Ascending aorta (tissue), 2 donors: ENCODE data around the gene SLC38A5. TPM values are rescaled to one million over a fixed set of nuclear protein-coding genes. Genes with fewer than 3 reads are reported as not detected.
A peak's percentile ranks its signal among the peaks of the same experiment; 100 is the strongest.

Source experiments
- DNase-seq, 2 donors: peaks; one replicate each; pipeline ENCODE4 v3.0.0-alpha.2; 2019; ENCODE audit warnings: low spot score in 2 of 2
- H3K27ac ChIP-seq, 2 donors: fragments of 200-600 bp; sonication (generic); one replicate each; pipeline ENCODE4 v1.5.1; 2016 to 2017; ENCODE audit warnings: mild to moderate bottlenecking in 1 of 2
- H3K27me3 ChIP-seq: fragments of 200-600 bp; sonication (generic); one replicate; pipeline ENCODE4 v1.5.1; 2017
- H3K36me3 ChIP-seq, 2 donors: fragments of 200-600 bp; sonication (generic); one replicate each; pipeline ENCODE4 v1.5.1; 2016
- H3K4me1 ChIP-seq, 2 donors: fragments of 200-600 bp; sonication (generic); one replicate each; pipeline ENCODE4 v1.5.1; 2016 to 2017; ENCODE audit warnings: mild to moderate bottlenecking in 1 of 2
- H3K4me3 ChIP-seq, 2 donors: fragments of 200-600 bp; sonication (generic); one replicate each; pipeline ENCODE4 v1.5.1; 2016 to 2017; ENCODE audit warnings: mild to moderate bottlenecking in 1 of 2
- H3K9me3 ChIP-seq, 2 donors: fragments of 200-600 bp; sonication (generic); one replicate each; pipeline ENCODE4 v1.5.1; 2016
- CTCF ChIP-seq, 3 experiments: fragments of 200-600 bp in 2 of 3; fragments of 450-650 bp in 1 of 3; sonication (generic) in 2 of 3; IDR thresholded peaks; one replicate each; pipeline ENCODE4 v1.5.1; 2016 to 2019; ENCODE audit warnings: antibody characterized with exemption in 3 of 3, mild to moderate bottlenecking in 1 of 3, moderate library complexity in 1 of 3
- intact Hi-C: fragments of 100-400 bp; cut with DNase I; formaldehyde crosslinking; loops from one replicate; pipeline ENCODE4 v1.15.1; 2023
- total RNA-seq: library from RNA; depleted of rRNA; stranded (reverse); fragments of >200 nt; gene quantifications from one replicate; pipeline ENCODE4 v1.1.0, GENCODE V29; 2016

Gene SLC38A5
- total RNA-seq, 1 donor from 2014 or later: 39.6 TPM

DNA sequence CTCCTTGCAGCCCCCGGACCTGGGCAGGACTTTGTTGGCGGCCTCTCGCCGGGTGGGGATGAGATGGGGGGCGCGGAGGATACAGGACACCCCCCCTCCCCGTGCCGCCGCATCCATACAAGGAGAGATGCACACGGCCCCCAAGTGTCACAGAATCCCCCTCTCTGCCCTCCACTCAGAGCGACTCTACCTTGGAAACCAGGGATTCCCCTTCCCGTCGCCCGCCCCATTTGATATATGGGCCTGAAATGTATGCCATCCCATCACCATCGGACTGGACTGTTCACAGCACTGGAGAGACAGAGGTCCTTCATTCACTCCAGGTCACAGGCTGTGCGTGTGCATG is 39.2 kb upstream of the SLC38A5 start:
- peaks cover 0 to 3% of the 10 kb centered on the region in 2 donors for H3K4me1 ChIP-seq
- H3K27me3 ChIP-seq: no peaks in the 10 kb centered on the region
- no peaks in the 10 kb centered on the region for H3K9me3 ChIP-seq
- no peak for DNase-seq
- H3K27ac ChIP-seq: peak overlapping the region; percentile 51 to 72
- intact Hi-C loops: loop anchor here (2.0 kb wide), 2 partner anchors 32 to 66 kb away; partner anchors contain the start of genes FTSJ1 and RBM3
- H3K36me3 ChIP-seq: no peaks in the 10 kb centered on the region
- peak overlapping the region; percentile 63 to 69 for H3K4me3 ChIP-seq
- no peak for TF ChIP-seq CTCF (IDR thresholded peaks at IDR 0.05)

GRCh38 chrX:48508400-48509244 is 38.6 kb upstream of the SLC38A5 start, which contains the start of gene PORCN:
Gene PORCN, plus strand, starts transcription at chrX:48508992. Its CDS starts 829 bp downstream, at chrX:48509821.
- Histone ChIP-seq H3K9me3 (no peaks in the 10 kb centered on the region), H3K27me3 (no peaks in the 10 kb centered on the region), H3K4me1 (peaks cover 0 to 3% of the 10 kb centered on the region in 2 donors), H3K27ac (peak within 1 kb of the TSS; percentile 51 to 72), H3K4me3 (peak within 1 kb of the TSS; percentile 63 to 69), H3K36me3 (no peaks in the 10 kb centered on the region)
- no peak for TF ChIP-seq CTCF (IDR thresholded peaks at IDR 0.05)
- intact Hi-C loops: loop anchor here (1.0 to 2.0 kb wide), 3 partner anchors 31 to 66 kb away; partner anchors contain the start of genes FTSJ1, RBM3 and TBC1D25
- DNase-seq: peak; percentile 28 to 86

- Histone ChIP-seq H3K9me3 (no peaks in the 10 kb centered on the region), H3K4me1 (peaks cover 0 to 3% of the 10 kb centered on the region in 2 donors), H3K27ac (no peak overlapping the region), H3K27me3 (no peaks in the 10 kb centered on the region), H3K4me3 (no peak overlapping the region), H3K36me3 (no peaks in the 10 kb centered on the region)
- intact Hi-C loops: no loop called here
- DNase-seq: no peak
- TF ChIP-seq CTCF (IDR thresholded peaks at IDR 0.05): no peak
Measured at GRCh38 chrX:48507246-48507645, 37.2 kb upstream of the SLC38A5 start.

GRCh38 chrX:48505481-48505880 is 35.4 kb upstream of the SLC38A5 start:
- TF ChIP-seq CTCF (IDR thresholded peaks at IDR 0.05): no peak
- no peaks in the 10 kb centered on the region for H3K27me3 ChIP-seq
- H3K36me3 ChIP-seq: no peaks in the 10 kb centered on the region
- peaks cover 0 to 3% of the 10 kb centered on the region in 2 donors for H3K4me1 ChIP-seq
- H3K4me3 ChIP-seq: no peak overlapping the region
- H3K27ac ChIP-seq: no peak overlapping the region
- no peak for DNase-seq
- H3K9me3 ChIP-seq: no peaks in the 10 kb centered on the region
- intact Hi-C loops: no loop called here

GRCh38 chrX:48504261-48504660 is 34.2 kb upstream of the SLC38A5 start:
- Histone ChIP-seq H3K27me3 (no peaks in the 10 kb centered on the region), H3K4me3 (no peak overlapping the region), H3K9me3 (no peaks in the 10 kb centered on the region), H3K36me3 (no peaks in the 10 kb centered on the region), H3K27ac (no peak overlapping the region), H3K4me1 (no peaks in the 10 kb centered on the region)
- DNase-seq: no peak
- no peak for TF ChIP-seq CTCF (IDR thresholded peaks at IDR 0.05)
- intact Hi-C loops: no loop called here
